Glomerular visceral epithelial cell (primary cell): Measurements from ENCODE around the gene MAP3K2.

Experiments
- DNase-seq: peaks from one replicate; pipeline ENCODE4 v3.0.0-alpha.2; 2016; ENCODE audit errors: extremely low spot score

Gene MAP3K2

DNA sequence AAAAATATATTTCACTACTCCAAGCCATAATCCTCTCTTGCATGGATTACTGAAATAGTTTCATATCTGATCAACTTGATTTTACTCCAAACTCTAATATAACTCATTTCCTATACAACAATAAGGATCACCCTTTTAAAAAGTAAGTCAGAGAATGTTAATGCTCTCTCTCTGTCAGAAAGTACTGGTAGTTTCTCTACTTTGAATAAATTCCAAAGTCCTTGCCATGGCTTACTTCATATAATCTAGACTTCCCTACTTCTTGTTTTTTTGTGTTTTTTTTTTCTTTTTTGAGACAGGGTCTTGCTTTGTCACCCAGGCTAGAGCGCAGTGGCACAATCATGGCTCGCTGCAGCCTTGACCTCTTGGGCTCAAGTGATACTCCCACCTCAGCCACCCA lies 36.2 kb downstream of the MAP3K2 start:
- no peak for DNase-seq

GRCh38 chr2:127348426-127349000 lies 39.3 kb downstream of the MAP3K2 start:
- DNase-seq, result no peak

GRCh38 chr2:127347734-127348392 lies 39.9 kb downstream of the MAP3K2 start:
- no peak for DNase-seq

- DNase-seq, result no peak
Observed at GRCh38 chr2:127347015-127347414, 40.8 kb downstream of the MAP3K2 start.

DNA sequence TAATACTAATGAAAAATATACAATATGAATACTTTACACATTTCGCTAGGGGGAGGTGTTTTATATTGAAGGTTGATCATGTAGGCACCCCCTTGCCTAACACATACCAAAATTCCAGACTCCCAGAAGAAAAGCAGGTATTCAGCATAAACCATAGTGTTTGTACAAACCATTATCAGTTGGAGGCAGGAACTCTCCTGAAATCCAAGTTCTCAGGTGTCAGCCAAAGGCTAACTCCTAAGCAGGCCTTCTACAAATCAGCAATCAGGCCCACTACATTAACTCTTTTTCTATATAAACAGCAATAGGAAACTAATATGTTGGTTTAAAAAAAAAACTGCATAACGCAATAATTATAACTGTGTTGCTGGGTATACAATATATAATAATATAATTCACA lies 44.5 kb downstream of the MAP3K2 start:
- DNase-seq, result no peak

DNA sequence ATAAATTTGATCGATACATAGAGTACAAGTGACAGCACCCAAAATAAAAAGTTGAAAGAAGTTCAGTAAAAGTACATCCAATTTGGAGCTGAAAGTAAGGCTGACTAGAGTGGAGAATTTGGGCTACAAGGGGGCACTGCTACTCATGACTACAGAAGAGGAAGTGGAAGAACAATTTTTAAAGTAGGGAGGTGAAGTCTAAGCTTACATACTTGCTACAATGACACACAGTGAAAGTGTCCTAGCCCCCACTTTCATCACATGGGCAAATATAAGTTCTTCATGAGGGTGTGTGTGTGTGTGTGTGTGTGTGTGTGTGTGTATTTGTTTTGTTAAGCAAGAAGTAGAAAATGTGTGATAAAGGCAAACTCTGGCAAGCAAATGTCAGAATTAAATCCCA lies 45.7 kb downstream of the MAP3K2 start:
- no peak for DNase-seq

GRCh38 chr2:127332335-127332734 lies 55.4 kb downstream of the MAP3K2 start:
- no peak for DNase-seq

DNA sequence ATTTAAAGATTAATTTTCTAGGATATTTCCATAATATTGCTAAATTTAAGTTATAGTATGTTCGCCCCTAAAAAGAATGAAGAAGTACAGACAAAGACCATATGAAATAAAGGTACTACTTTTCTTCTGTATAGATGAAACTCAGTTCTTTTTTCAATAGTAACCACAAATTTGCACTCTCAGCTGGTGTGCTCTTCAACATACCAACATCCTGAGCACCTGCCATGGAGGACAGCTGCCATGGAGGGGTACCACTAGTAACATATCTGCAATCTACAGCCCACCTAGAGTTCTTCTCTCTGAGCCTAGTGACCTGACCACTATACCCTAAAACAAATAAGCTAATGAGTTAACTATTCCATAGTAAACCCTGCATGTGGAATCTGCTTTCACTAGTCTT lies 57.0 kb downstream of the MAP3K2 start:
- no peak for DNase-seq

GRCh38 chr2:127326289-127326945 lies 61.4 kb downstream of the MAP3K2 start:
- no peak for DNase-seq

- peak; percentile 62 for DNase-seq
Observed at GRCh38 chr2:127324635-127325034, 63.1 kb downstream of the MAP3K2 start.

GRCh38 chr2:127321303-127321702 lies 66.5 kb downstream of the MAP3K2 start:
- DNase-seq, result no peak

DNA sequence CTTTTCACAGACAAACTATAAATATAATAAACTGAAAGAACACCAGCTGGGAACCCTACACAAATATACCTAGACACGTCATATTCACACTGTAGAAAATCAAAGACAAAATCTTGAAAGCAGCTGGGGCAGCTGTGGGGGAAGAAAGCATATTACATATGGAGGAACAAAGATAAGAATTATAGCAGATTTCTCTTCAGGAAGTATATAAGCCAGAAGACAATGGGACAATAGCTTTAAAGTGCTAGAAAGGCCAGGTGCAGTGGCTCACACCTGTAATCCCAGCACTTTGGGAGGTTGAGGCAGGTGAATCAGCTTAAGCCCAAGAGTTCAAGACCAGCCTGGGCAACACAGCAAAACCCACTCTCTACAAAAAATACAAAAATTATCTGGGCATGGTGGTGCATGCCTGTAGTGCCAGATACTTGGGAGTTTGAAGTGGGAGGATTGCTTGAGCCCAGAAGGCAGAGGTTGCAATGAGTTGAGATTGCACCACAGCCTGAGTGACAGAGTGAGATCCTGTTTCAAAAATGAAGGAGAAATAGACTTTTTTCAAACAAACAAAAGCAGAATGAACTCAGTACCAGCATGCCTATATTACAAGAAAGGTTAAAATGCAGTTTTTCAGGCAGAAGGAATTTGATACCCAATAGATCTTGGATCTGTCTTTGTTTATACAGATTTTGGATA lies 67.0 kb downstream of the MAP3K2 start:
- no peak for DNase-seq

DNA sequence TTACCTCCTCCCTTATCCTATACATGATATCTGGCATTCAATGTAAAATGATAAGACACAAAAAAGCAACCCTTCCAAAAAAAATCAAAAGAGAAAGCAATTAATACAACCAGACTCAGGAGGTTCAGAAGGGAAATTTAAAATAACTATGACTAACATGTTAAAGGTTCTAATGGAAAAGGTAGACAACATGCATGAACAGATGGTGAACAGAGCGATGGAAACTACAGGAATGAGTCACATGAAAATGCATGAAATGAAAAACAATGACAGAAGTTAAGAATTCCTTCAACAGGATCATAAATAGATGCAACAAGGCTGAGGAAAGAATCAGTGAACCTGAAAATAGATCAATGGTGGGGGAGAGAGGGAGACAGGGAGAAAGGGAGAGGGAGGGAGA lies 67.7 kb downstream of the MAP3K2 start:
- no peak for DNase-seq

DNA sequence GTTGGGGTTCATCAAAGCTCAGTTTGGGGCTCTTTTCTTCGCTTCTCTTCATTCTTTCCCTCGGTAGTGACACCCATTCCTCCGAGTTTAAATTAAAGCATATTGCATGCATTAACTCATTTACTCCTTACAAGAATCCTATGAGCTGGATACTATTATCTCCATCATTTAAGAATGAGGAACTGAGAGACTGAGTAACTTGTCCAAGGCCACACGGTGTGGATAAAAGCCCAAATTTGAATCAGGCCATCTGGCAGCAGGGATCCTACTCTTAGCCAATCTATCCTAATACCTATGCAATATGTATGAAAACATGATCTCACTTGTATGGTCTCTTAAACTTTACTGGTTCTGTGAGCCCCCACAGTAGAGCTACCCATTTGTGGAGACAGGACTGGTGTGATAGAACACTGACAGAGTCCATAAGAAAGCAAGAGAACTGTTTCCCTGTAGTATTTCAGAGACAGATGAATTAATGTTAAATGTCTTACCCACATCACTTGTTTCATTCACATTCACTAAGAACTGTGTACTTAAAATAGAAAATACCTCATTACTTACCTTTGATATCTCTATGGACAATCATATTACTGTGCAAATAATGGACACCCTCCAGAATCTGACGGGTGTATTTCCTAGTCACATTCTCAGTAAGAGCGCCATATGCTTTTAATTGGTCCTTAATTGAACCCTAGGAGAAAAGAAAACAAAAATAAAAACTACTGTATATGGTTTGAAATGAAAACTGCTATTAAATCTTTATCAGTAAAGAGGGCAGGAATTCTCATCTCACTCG lies 73.4 kb downstream of the MAP3K2 start:
- no peak for DNase-seq

DNA sequence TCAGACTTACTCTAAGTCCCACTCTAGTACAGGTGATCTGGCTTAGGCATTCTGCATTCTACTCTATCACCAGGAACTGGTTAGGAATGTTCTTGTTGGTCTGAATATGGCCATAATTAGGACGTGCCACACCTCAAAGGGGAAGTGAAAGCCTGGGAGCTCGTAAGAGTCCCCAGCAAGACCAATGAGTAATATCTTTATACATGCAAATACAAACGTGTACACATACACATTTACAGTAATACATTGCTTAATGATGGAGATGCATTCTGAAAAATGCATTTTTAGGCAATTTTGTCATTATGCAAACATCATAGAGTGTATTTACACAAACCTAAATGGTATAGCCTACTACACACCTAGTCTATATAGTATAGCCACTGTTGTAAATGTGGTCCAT lies 74.4 kb downstream of the MAP3K2 start:
- no peak for DNase-seq

- no peak for DNase-seq
Observed at GRCh38 chr2:127310980-127311379, 76.8 kb downstream of the MAP3K2 start.

DNA sequence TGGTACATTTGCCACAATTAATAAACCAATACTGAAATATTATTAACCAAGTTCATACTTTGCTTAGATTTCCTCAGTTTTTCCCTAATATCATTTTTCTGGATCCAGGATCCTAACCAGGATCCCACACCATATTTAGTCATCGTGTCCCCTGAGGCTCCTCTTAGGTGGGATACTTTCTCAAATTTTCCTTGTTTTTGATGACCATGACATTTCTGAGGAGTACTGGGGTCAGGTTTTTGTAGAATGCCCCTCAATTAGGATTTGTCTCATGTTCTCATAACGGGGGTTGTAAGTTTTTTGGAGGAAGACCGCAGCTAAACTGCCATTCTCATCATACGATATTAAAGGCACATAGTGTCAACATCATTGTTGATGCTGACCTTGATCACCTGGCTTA lies 78.3 kb downstream of the MAP3K2 start:
- no peak for DNase-seq

DNA sequence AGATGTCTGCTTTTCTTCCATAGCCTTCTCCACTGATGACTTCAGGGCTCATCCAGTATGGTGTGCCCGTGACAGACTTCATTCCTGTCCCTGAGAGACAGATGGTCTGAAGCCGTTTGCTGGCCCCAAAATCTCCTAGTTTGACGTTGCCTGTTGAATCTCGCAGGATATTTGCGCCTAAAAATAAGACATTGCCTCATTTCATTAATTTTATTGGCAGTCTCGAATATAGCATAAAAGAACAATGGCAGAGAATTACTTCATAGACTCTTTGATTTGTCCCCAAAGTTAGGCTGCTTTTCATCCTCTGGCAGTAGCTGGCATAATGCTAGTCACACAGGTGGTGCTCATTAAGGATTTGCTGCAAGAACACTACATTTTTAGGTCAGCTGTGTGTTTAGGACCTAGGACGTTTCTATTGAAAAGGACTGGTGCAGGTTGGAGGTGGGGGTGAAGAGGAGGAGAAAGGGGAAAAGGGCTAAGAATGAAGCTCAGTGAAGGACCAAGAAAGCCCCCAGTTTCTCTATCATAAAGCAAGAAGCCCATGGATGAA lies 79.1 kb downstream of the MAP3K2 start:
- no peak for DNase-seq

- DNase-seq, result no peak
Observed at GRCh38 chr2:127305990-127306585, 81.7 kb downstream of the MAP3K2 start.

GRCh38 chr2:127302168-127302567 lies 85.6 kb downstream of the MAP3K2 start:
- no peak for DNase-seq
